SK-N-SH treated with all-trans-retinoic acid at 6 μM for 48 hours (cell line): ENCODE measurements around the gene ZNF577.

Experiments
- ATAC-seq: fragments of 200-7000 bp; cut with Tn5 transposase; 3 replicates; pipeline ENCODE4 v1.9.1; 2020; ENCODE audit warnings: mild to moderate bottlenecking, moderate library complexity
- ARNTL ChIP-seq: fragments of 450-650 bp; formaldehyde crosslinking; IDR thresholded peaks from 2 replicates; pipeline ENCODE4 v1.5.0; 2020; ENCODE audit warnings: low read depth, mild to moderate bottlenecking, moderate library complexity, borderline replicate concordance
- BACH2 ChIP-seq: fragments of 250-450 bp; sonication (Bioruptor Pico); IDR thresholded peaks from 2 replicates; pipeline ENCODE4 v1.9.0; 2021; ENCODE audit warnings: mild to moderate bottlenecking, borderline replicate concordance
- CREB5 ChIP-seq: fragments of 250-450 bp; sonication (Bioruptor Pico); IDR thresholded peaks from 2 replicates; pipeline ENCODE4 v1.5.1; 2020; ENCODE audit warnings: low read depth, mild to moderate bottlenecking, moderate library complexity
- CSDC2 ChIP-seq: fragments of 250-450 bp; sonication (Bioruptor Pico); IDR thresholded peaks from 2 replicates; pipeline ENCODE4 v1.5.0; 2020; ENCODE audit warnings: mild to moderate bottlenecking, moderate library complexity
- ISL1 ChIP-seq: fragments of 250-450 bp; sonication (Bioruptor Pico); IDR thresholded peaks from 2 replicates; pipeline ENCODE4 v2.1.2; 2022; ENCODE audit warnings: mild to moderate bottlenecking, moderate library complexity
- OSR1 ChIP-seq: fragments of 250-450 bp; sonication (Bioruptor Pico); IDR thresholded peaks from 2 replicates; pipeline ENCODE4 v1.8.0; 2022; ENCODE audit warnings: moderate library complexity, mild to moderate bottlenecking, inconsistent platforms
- PPARA ChIP-seq: fragments of 250-450 bp; sonication (Bioruptor Pico); IDR thresholded peaks from 2 replicates; pipeline ENCODE4 v1.5.0; 2020; ENCODE audit warnings: mild to moderate bottlenecking, borderline replicate concordance
- SNAI2 ChIP-seq: fragments of 250-450 bp; sonication (Bioruptor Pico); IDR thresholded peaks from 2 replicates; pipeline ENCODE4 v1.5.0; 2020; ENCODE audit warnings: mild to moderate bottlenecking, moderate library complexity
- TCF4 ChIP-seq: fragments of 250-450 bp; sonication (Bioruptor Pico); IDR thresholded peaks from 2 replicates; pipeline ENCODE4 v1.8.0; 2021; ENCODE audit warnings: mild to moderate bottlenecking, moderate library complexity, borderline replicate concordance
- TOX ChIP-seq: fragments of 250-450 bp; sonication (Bioruptor Pico); IDR thresholded peaks from 2 replicates; pipeline ENCODE4 v1.8.0; 2021; ENCODE audit warnings: mild to moderate bottlenecking, moderate library complexity, borderline replicate concordance
- TSHZ2 ChIP-seq: fragments of 250-450 bp; sonication (Bioruptor Pico); IDR thresholded peaks from 2 replicates; pipeline ENCODE4 v1.5.0; 2020; ENCODE audit warnings: mild to moderate bottlenecking, moderate library complexity
- ZC3H10 ChIP-seq: fragments of 250-450 bp; sonication (Bioruptor Pico); IDR thresholded peaks from 2 replicates; pipeline ENCODE4 v1.5.1; 2021; ENCODE audit warnings: mild to moderate bottlenecking, moderate library complexity
- ZFP3 ChIP-seq: fragments of 250-450 bp; sonication (Bioruptor Pico); IDR thresholded peaks from 2 replicates; pipeline ENCODE4 v1.5.0; 2020; ENCODE audit warnings: mild to moderate bottlenecking, moderate library complexity
- ZFP30 ChIP-seq: fragments of 450-650 bp; formaldehyde crosslinking; IDR thresholded peaks from 2 replicates; pipeline ENCODE4 v1.5.0; 2022; ENCODE audit warnings: mild to moderate bottlenecking, moderate library complexity
- ZNF565 ChIP-seq: fragments of 450-650 bp; formaldehyde crosslinking; conservative IDR thresholded peaks from 2 replicates; pipeline ENCODE4 v1.5.0; 2020; ENCODE audit warnings: low read depth, mild to moderate bottlenecking, moderate library complexity
- ZNF8 ChIP-seq: fragments of 450-650 bp; formaldehyde crosslinking; IDR thresholded peaks from 2 replicates; pipeline ENCODE4 v1.5.0; 2020; ENCODE audit warnings: mild to moderate bottlenecking, moderate library complexity
- TF ChIP-seq, protein P1 (sequence below): fragments of 250-450 bp; sonication (Bioruptor Pico); IDR thresholded peaks from 2 replicates; pipeline ENCODE4 v1.8.0; 2021; ENCODE audit warnings: low read depth, mild to moderate bottlenecking, moderate library complexity, borderline replicate concordance
- TF ChIP-seq, protein P2 (sequence below): fragments of 250-450 bp; sonication (Bioruptor Pico); IDR thresholded peaks from 2 replicates; pipeline ENCODE4 v1.5.1; 2021; ENCODE audit warnings: mild to moderate bottlenecking, moderate library complexity
- TF ChIP-seq, protein P3 (sequence below): fragments of 250-450 bp; sonication (Bioruptor Pico); IDR thresholded peaks from 2 replicates; pipeline ENCODE4 v1.8.0; 2020; ENCODE audit warnings: mild to moderate bottlenecking, moderate library complexity, borderline replicate concordance

ZNF577 gene

DNA sequence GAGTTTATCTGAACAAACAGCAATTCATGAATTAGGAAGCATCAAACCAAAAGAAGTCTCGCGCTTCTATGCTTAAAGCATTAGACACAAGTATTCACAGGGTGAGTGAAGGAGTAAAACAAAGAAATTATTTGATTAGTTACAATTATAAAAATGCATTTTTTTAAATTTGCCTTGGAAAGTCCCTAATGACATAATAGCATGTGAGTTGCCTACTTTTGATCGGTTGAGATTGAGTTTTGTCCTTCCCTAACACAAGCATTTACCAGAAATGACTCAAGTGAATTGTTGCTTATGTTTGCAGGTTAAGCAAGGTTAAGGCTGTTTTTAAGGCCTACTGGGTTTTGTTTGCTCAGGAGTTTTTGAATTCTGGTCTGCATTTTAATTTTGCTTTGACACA lies 17.5 kb upstream of the ZNF577 start (continued):
- TF ChIP-seq CREB5 = no peak
- TF ChIP-seq ZNF565 = no peak

DNA sequence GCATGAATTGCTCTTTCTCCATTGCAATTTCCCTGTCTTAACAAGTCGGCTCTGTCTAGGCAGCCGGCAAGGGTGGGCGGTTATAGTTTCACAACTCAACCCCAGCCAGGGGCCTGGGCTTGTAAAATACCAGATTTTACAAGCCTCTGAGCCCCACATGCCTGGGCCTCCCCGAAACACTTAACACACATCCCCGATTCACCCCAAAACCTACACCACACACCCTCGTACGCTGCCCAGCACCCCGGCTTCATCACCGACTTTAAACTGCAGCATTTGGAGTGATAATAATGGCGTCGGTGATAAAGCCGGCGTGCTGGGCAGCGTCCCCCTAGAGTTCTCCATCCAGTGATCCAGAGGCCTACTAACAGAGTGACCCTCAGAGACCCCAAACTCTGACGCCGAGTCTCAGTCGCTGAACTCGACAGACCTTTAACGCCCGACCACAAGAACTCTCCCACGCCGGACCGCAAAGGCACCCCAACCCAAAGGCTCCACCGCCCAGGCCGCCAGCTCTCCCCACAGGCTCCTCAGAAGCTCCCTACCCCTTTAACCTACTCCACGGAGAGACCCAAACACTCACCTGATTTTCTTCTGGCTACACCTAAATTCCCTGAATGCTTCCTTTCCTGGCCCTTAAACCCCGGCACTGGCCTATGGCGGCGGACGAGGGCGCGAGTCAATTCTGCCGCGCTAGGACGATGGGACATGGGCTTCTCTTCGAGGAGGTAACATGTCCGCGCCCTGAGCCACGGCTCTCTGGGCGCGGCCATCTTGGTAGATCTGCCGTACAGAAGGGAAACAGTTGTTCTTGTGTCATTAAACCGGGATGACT lies 16.8 kb upstream of the ZNF577 start, which contains the start of gene ZNF649:
TSS of gene ZNF649 (minus strand) at position 687 of the 835 bp plus-strand sequence. CDS start 4,910 bp downstream, outside the sequence.
- peak; percentile 100 for ATAC-seq
- TF ChIP-seq CSDC2 (CRISPR knock-in tag) (no peak), ZFP30 (CRISPR knock-in tag) (no peak), PPARA (no peak), TSHZ2 (CRISPR knock-in tag) (peak; percentile 81; the same call in 1 of the 2 replicates), BACH2 (CRISPR knock-in tag) (no peak)

DNA sequence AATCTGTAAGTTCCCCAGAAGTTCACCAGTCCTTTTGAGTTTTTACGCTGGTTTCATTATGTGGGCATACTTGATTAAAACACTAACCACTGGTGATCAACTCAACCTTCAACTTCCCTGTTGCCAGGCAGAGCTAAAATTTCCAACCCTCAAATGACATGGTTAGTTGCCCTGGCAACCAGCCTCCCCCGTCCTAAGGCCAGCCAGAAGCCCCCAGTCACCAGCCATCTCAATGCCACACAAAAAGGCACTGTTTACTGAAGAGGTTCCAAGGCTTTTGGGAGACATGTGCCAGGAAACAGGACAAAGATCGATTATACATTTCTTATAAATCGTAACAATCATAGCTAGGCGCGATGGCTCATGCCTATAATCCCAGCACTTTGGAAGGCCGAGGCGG lies 15.4 kb upstream of the ZNF577 start:
- TF ChIP-seq, protein P1, sequence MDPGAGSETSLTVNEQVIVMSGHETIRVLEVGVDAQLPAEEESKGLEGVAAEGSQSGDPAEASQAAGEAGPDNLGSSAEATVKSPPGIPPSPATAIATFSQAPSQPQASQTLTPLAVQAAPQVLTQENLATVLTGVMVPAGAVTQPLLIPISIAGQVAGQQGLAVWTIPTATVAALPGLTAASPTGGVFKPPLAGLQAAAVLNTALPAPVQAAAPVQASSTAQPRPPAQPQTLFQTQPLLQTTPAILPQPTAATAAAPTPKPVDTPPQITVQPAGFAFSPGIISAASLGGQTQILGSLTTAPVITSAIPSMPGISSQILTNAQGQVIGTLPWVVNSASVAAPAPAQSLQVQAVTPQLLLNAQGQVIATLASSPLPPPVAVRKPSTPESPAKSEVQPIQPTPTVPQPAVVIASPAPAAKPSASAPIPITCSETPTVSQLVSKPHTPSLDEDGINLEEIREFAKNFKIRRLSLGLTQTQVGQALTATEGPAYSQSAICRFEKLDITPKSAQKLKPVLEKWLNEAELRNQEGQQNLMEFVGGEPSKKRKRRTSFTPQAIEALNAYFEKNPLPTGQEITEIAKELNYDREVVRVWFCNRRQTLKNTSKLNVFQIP (CRISPR knock-in tag) = no peak
- TF ChIP-seq ZFP3 (CRISPR knock-in tag) (no peak), CSDC2 (CRISPR knock-in tag) (no peak), ISL1 (CRISPR knock-in tag) (no peak), ZNF565 (no peak), SNAI2 (no peak), ZC3H10 (CRISPR knock-in tag) (no peak), ZNF8 (CRISPR knock-in tag) (no peak), PPARA (no peak), OSR1 (CRISPR knock-in tag) (no peak), CREB5 (no peak), ARNTL (CRISPR knock-in tag) (no peak), TCF4 (no peak), TOX (CRISPR knock-in tag) (no peak), TSHZ2 (CRISPR knock-in tag) (no peak)
- TF ChIP-seq, protein P2, sequence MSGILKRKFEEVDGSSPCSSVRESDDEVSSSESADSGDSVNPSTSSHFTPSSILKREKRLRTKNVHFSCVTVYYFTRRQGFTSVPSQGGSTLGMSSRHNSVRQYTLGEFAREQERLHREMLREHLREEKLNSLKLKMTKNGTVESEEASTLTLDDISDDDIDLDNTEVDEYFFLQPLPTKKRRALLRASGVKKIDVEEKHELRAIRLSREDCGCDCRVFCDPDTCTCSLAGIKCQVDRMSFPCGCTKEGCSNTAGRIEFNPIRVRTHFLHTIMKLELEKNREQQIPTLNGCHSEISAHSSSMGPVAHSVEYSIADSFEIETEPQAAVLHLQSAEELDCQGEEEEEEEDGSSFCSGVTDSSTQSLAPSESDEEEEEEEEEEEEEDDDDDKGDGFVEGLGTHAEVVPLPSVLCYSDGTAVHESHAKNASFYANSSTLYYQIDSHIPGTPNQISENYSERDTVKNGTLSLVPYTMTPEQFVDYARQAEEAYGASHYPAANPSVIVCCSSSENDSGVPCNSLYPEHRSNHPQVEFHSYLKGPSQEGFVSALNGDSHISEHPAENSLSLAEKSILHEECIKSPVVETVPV = no peak
- TF ChIP-seq, protein P3, sequence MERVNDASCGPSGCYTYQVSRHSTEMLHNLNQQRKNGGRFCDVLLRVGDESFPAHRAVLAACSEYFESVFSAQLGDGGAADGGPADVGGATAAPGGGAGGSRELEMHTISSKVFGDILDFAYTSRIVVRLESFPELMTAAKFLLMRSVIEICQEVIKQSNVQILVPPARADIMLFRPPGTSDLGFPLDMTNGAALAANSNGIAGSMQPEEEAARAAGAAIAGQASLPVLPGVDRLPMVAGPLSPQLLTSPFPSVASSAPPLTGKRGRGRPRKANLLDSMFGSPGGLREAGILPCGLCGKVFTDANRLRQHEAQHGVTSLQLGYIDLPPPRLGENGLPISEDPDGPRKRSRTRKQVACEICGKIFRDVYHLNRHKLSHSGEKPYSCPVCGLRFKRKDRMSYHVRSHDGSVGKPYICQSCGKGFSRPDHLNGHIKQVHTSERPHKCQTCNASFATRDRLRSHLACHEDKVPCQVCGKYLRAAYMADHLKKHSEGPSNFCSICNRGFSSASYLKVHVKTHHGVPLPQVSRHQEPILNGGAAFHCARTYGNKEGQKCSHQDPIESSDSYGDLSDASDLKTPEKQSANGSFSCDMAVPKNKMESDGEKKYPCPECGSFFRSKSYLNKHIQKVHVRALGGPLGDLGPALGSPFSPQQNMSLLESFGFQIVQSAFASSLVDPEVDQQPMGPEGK (CRISPR knock-in tag) = no peak
- TF ChIP-seq, all 23 proteins: peak for 0
- ATAC-seq = no peak
